WTC11 (cell line): ENCODE results near the gene SLC16A7. TPM values are rescaled to one million over a fixed set of nuclear protein-coding genes. Genes with fewer than 3 reads are reported as not detected.

Experiments
- ATAC-seq: fragments of 200-7000 bp; cut with Tn5 transposase; 2 replicates; pipeline ENCODE4 v1.10.0; 2021; ENCODE audit warnings: mild to moderate bottlenecking, moderate library complexity
- CTCF ChIA-PET: fragments of 300-600 bp; sonication (Branson Sonifier 250); formaldehyde crosslinking; loops from one replicate; lab custom pipeline; 2021; ENCODE audit warnings: antibody characterized with exemption; lab: Charles Lee
- POLR2A ChIA-PET: fragments of 350-600 bp; sonication (Branson Sonifier 250); formaldehyde crosslinking; loops from one replicate; lab custom pipeline; 2021; ENCODE audit warnings: antibody characterized with exemption; lab: Charles Lee
- DNase-seq: peaks from one replicate; pipeline ENCODE4 v3.0.0; 2021; ENCODE audit warnings: low spot score
- H3K27ac Mint-ChIP-seq: 2 replicates; pipeline ENCODE4 v1.8.0; 2021; ENCODE audit warnings: mixed read lengths
- H3K27me3 Mint-ChIP-seq: 2 replicates; pipeline ENCODE4 v1.8.0; 2021; ENCODE audit warnings: low read depth, mild to moderate bottlenecking, moderate library complexity, mixed read lengths
- H3K36me3 Mint-ChIP-seq: 2 replicates; pipeline ENCODE4 v1.8.0; 2021; ENCODE audit warnings: mixed read lengths
- H3K4me1 Mint-ChIP-seq: 2 replicates; pipeline ENCODE4 v1.8.0; 2022; ENCODE audit warnings: mixed read lengths
- H3K4me3 Mint-ChIP-seq: 2 replicates; pipeline ENCODE4 v1.8.0; 2021; ENCODE audit warnings: mild to moderate bottlenecking, moderate library complexity, mixed read lengths
- H3K9me3 Mint-ChIP-seq: 2 replicates; pipeline ENCODE4 v1.8.0; 2021; ENCODE audit warnings: mixed read lengths
- CREM ChIP-seq: sonication (generic); formaldehyde crosslinking; IDR thresholded peaks from 2 replicates; pipeline ENCODE4 v1.8.1; 2022; ENCODE audit warnings: mild to moderate bottlenecking, missing genetic modification reagents, moderate library complexity
- ERG ChIP-seq: fragments of 250-450 bp; sonication (Bioruptor Pico); IDR thresholded peaks from 2 replicates; pipeline ENCODE4 v1.8.0; 2021; ENCODE audit warnings: mild to moderate bottlenecking
- ESRRA ChIP-seq: sonication (generic); formaldehyde crosslinking; IDR thresholded peaks from 2 replicates; pipeline ENCODE4 v1.8.1; 2022; ENCODE audit warnings: mild to moderate bottlenecking, missing genetic modification reagents, borderline replicate concordance
- ETV6 ChIP-seq: sonication (generic); formaldehyde crosslinking; IDR thresholded peaks from 2 replicates; pipeline ENCODE4 v1.8.1; 2022; ENCODE audit warnings: mild to moderate bottlenecking, missing genetic modification reagents
- IRF2 ChIP-seq: sonication (generic); formaldehyde crosslinking; IDR thresholded peaks from 2 replicates; pipeline ENCODE4 v1.8.0; 2022; ENCODE audit warnings: low read depth, missing genetic modification reagents, borderline replicate concordance
- JAZF1 ChIP-seq: fragments of 250-450 bp; sonication (Bioruptor Pico); IDR thresholded peaks from 2 replicates; pipeline ENCODE4 v1.9.0; 2021; ENCODE audit warnings: moderate library complexity, mild to moderate bottlenecking, inconsistent platforms
- MAX ChIP-seq: sonication (generic); formaldehyde crosslinking; IDR thresholded peaks from 2 replicates; pipeline ENCODE4 v1.8.0; 2022; ENCODE audit warnings: mild to moderate bottlenecking, missing genetic modification reagents
- MLX ChIP-seq: sonication (generic); formaldehyde crosslinking; IDR thresholded peaks from 2 replicates; pipeline ENCODE4 v1.8.1; 2023; ENCODE audit warnings: mild to moderate bottlenecking, missing genetic modification reagents, moderate library complexity
- MYBL2 ChIP-seq: sonication (generic); formaldehyde crosslinking; IDR thresholded peaks from 2 replicates; pipeline ENCODE4 v1.8.1; 2023; ENCODE audit warnings: mild to moderate bottlenecking, moderate library complexity, missing genetic modification reagents
- NR3C1 ChIP-seq: sonication (generic); formaldehyde crosslinking; conservative IDR thresholded peaks from 2 replicates; pipeline ENCODE4 v1.8.1; 2023; ENCODE audit warnings: low read depth, mild to moderate bottlenecking, missing genetic modification reagents
- SMAD3 ChIP-seq: sonication (generic); formaldehyde crosslinking; IDR thresholded peaks from 2 replicates; pipeline ENCODE4 v1.8.0; 2022; ENCODE audit warnings: missing genetic modification reagents, mild to moderate bottlenecking, borderline replicate concordance
- STAT6 ChIP-seq: sonication (generic); formaldehyde crosslinking; conservative IDR thresholded peaks from 2 replicates; pipeline ENCODE4 v1.8.1; 2023; ENCODE audit warnings: mild to moderate bottlenecking, low read depth, missing genetic modification reagents, moderate library complexity
- USF1 ChIP-seq: sonication (generic); formaldehyde crosslinking; IDR thresholded peaks from 2 replicates; pipeline ENCODE4 v1.8.0; 2022; ENCODE audit warnings: mild to moderate bottlenecking, missing genetic modification reagents
- USF2 ChIP-seq: sonication (generic); formaldehyde crosslinking; IDR thresholded peaks from 2 replicates; pipeline ENCODE4 v1.8.1; 2023; ENCODE audit warnings: mild to moderate bottlenecking, missing genetic modification reagents, moderate library complexity
- ZMAT4 ChIP-seq: fragments of 250-450 bp; sonication (Bioruptor Pico); IDR thresholded peaks from 2 replicates; pipeline ENCODE4 v1.9.0; 2021; ENCODE audit warnings: mild to moderate bottlenecking
- ZNF219 ChIP-seq: sonication (generic); formaldehyde crosslinking; IDR thresholded peaks from 2 replicates; pipeline ENCODE4 v1.8.0; 2023; ENCODE audit warnings: missing genetic modification reagents, mild to moderate bottlenecking, borderline replicate concordance
- ZNF416 ChIP-seq: fragments of 250-450 bp; sonication (Bioruptor Pico); IDR thresholded peaks from 2 replicates; pipeline ENCODE4 v1.9.0; 2021; ENCODE audit warnings: mild to moderate bottlenecking, inconsistent platforms
- ZNF423 ChIP-seq: fragments of 250-450 bp; sonication (Bioruptor Pico); IDR thresholded peaks from 2 replicates; pipeline ENCODE4 v2.1.2; 2022; ENCODE audit warnings: mild to moderate bottlenecking, moderate library complexity
- ZNF512 ChIP-seq: sonication (generic); formaldehyde crosslinking; IDR thresholded peaks from 2 replicates; pipeline ENCODE4 v1.8.1; 2022; ENCODE audit warnings: missing genetic modification reagents, borderline replicate concordance
- ZSCAN18 ChIP-seq: fragments of 250-450 bp; sonication (Bioruptor Pico); IDR thresholded peaks from 2 replicates; pipeline ENCODE4 v2.1.2; 2022; ENCODE audit warnings: mild to moderate bottlenecking, moderate library complexity
- total RNA-seq: library from RNA; stranded (reverse); gene quantifications from 3 replicates; pipeline ENCODE4 v1.2.3, GENCODE V29; 2021
- TF ChIP-seq, protein P1 (sequence below): sonication (generic); formaldehyde crosslinking; IDR thresholded peaks from 2 replicates; pipeline ENCODE4 v1.8.1; 2023; ENCODE audit warnings: mild to moderate bottlenecking, missing genetic modification reagents

SLC16A7 gene
- total RNA-seq, 1 experiment from 2014 or later, result 3.4 TPM

GRCh38 chr12:59761542-59761941 lies 165.7 kb downstream of the SLC16A7 start (continued):
- TF ChIP-seq ZMAT4, result no peak
- no peak for TF ChIP-seq USF1 (CRISPR knock-in tag)
- TF ChIP-seq ZSCAN18 (CRISPR knock-in tag), result no peak
- no peak for TF ChIP-seq JAZF1 (CRISPR knock-in tag)
- TF ChIP-seq MLX (CRISPR knock-in tag), result no peak
- no peak for TF ChIP-seq ERG
- TF ChIP-seq IRF2 (CRISPR knock-in tag), result no peak
- no peak for TF ChIP-seq ZNF512 (CRISPR knock-in tag)
- no peak for TF ChIP-seq NR3C1 (CRISPR knock-in tag)
- no peak for TF ChIP-seq ESRRA (CRISPR knock-in tag)
- no peak for TF ChIP-seq ZNF416 (CRISPR knock-in tag)

DNA sequence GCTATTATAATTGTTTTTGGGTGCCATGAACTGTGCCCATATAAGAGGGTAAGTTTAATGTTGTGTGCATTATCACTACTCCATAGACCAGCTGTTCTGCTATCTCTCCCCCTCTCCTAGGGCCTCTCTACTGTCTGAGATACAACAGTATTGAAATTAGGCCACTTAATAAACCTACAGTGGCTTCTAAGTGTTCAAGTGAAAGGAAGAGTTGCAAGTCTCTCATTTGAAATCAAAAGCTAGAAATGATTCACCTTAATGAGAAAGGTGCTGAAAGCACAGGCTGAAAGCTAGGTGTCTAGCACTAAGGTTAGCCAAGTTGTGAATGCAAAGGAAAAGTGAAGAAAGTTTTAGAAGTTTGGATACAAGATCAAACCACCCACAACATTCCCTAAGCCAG lies 168.0 kb downstream of the SLC16A7 start:
- TF ChIP-seq ZNF423, result no peak
- TF ChIP-seq MYBL2, result no peak
- TF ChIP-seq MAX (CRISPR knock-in tag), result no peak
- no peak for TF ChIP-seq NR3C1 (CRISPR knock-in tag)
- no peak for TF ChIP-seq SMAD3 (CRISPR knock-in tag)
- no peak for TF ChIP-seq ZMAT4
- no peak for TF ChIP-seq CREM (CRISPR knock-in tag)
- no peak for TF ChIP-seq ETV6
- TF ChIP-seq, all 79 proteins: peak for 0
- no peak for ATAC-seq
- ChIA-PET CTCF (no interaction called here), POLR2A (no interaction called here)
- H3K27ac Mint-ChIP-seq, result no peak overlapping the region
- no peaks in the 10 kb centered on the region for H3K4me1 Mint-ChIP-seq
- no peak overlapping the region for H3K4me3 Mint-ChIP-seq
- peaks cover 18% of the 10 kb centered on the region for H3K9me3 Mint-ChIP-seq
- no peaks in the 10 kb centered on the region for H3K27me3 Mint-ChIP-seq
- H3K36me3 Mint-ChIP-seq, result peaks cover 3% of the 10 kb centered on the region
- DNase-seq, result no peak

GRCh38 chr12:59768031-59768430 lies 172.2 kb downstream of the SLC16A7 start:
- H3K27me3 Mint-ChIP-seq, result no peaks in the 10 kb centered on the region
- DNase-seq (no peak), ATAC-seq (no peak)
- no peaks in the 10 kb centered on the region for H3K4me1 Mint-ChIP-seq
- peaks cover 18% of the 10 kb centered on the region for H3K9me3 Mint-ChIP-seq
- H3K36me3 Mint-ChIP-seq, result peaks cover 3% of the 10 kb centered on the region
- no peak overlapping the region for H3K27ac Mint-ChIP-seq
- POLR2A ChIA-PET, result no interaction called here
- H3K4me3 Mint-ChIP-seq, result no peak overlapping the region
- CTCF ChIA-PET, result no interaction called here
- TF ChIP-seq MLX (CRISPR knock-in tag), result no peak
- TF ChIP-seq, protein P1, sequence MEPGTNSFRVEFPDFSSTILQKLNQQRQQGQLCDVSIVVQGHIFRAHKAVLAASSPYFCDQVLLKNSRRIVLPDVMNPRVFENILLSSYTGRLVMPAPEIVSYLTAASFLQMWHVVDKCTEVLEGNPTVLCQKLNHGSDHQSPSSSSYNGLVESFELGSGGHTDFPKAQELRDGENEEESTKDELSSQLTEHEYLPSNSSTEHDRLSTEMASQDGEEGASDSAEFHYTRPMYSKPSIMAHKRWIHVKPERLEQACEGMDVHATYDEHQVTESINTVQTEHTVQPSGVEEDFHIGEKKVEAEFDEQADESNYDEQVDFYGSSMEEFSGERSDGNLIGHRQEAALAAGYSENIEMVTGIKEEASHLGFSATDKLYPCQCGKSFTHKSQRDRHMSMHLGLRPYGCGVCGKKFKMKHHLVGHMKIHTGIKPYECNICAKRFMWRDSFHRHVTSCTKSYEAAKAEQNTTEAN (CRISPR knock-in tag), result no peak
- no peak for TF ChIP-seq ZNF219 (CRISPR knock-in tag)
- TF ChIP-seq USF2, result no peak
- TF ChIP-seq STAT6 (CRISPR knock-in tag), result no peak
